H9 (cell line): ENCODE data around the gene DHX35. TPM values are rescaled to one million over a fixed set of nuclear protein-coding genes. Genes with fewer than 3 reads are reported as not detected.

Experiments
- DNase-seq: peaks from one replicate; pipeline ENCODE4 v3.0.0-alpha.2; 2017
- H2AFZ ChIP-seq: one replicate; pipeline ENCODE4 v1.6.1; 2013; ENCODE audit warnings: mild to moderate bottlenecking, low read length, control low read depth, moderate library complexity
- H2AK5ac ChIP-seq: 2 replicates; pipeline ENCODE4 v1.6.1; 2013; ENCODE audit warnings: low read length, control low read depth, mixed read lengths; ENCODE audit not compliant: insufficient read length
- H2BK120ac ChIP-seq: one replicate; pipeline ENCODE4 v1.6.1; 2013; ENCODE audit warnings: low read depth, mild to moderate bottlenecking, low read length, control low read depth, inconsistent platforms; ENCODE audit not compliant: poor library complexity, severe bottlenecking
- H2BK12ac ChIP-seq: 2 replicates; pipeline ENCODE4 v1.6.1; 2013; ENCODE audit warnings: low read length, control low read depth, mixed read lengths, low read depth; ENCODE audit not compliant: insufficient read length
- H2BK15ac ChIP-seq: 2 replicates; pipeline ENCODE4 v1.6.1; 2013; ENCODE audit warnings: low read depth, low read length, control low read depth
- H2BK20ac ChIP-seq: one replicate; pipeline ENCODE4 v1.6.1; 2013; ENCODE audit warnings: low read depth, mild to moderate bottlenecking, low read length, control low read depth, inconsistent platforms; ENCODE audit not compliant: poor library complexity, severe bottlenecking
- H2BK5ac ChIP-seq: 2 replicates; pipeline ENCODE4 v1.6.1; 2013; ENCODE audit warnings: low read length, control low read depth, mixed read lengths; ENCODE audit not compliant: insufficient read length
- H3K14ac ChIP-seq: 2 replicates; pipeline ENCODE4 v1.6.1; 2013; ENCODE audit warnings: low read length, control low read depth; ENCODE audit not compliant: insufficient read depth
- H3K18ac ChIP-seq: 2 replicates; pipeline ENCODE4 v1.6.1; 2013; ENCODE audit warnings: low read depth, mild to moderate bottlenecking, mixed read lengths, low read length, control low read depth; ENCODE audit not compliant: insufficient read length
- H3K23ac ChIP-seq: 2 replicates; pipeline ENCODE4 v1.6.1; 2013; ENCODE audit warnings: low read length, control low read depth, mixed read lengths, low read depth; ENCODE audit not compliant: insufficient read length
- H3K23me2 ChIP-seq: 2 replicates; pipeline ENCODE4 v1.6.1; 2013; ENCODE audit warnings: low read depth, mild to moderate bottlenecking, mixed read lengths, low read length, control low read depth; ENCODE audit not compliant: insufficient read length, poor library complexity, severe bottlenecking
- H3K27ac ChIP-seq: 2 replicates; pipeline ENCODE4 v1.5.1; 2013; ENCODE audit warnings: low read length, control low read depth, mixed read lengths, low read depth; ENCODE audit not compliant: insufficient read length
- H3K27me3 ChIP-seq: 2 replicates; pipeline ENCODE4 v1.6.1; 2013; ENCODE audit warnings: low read length, control low read depth, inconsistent platforms; ENCODE audit not compliant: insufficient read depth
- H3K4ac ChIP-seq: 2 replicates; pipeline ENCODE4 v1.6.1; 2013; ENCODE audit warnings: low read depth, mild to moderate bottlenecking, control low read depth, inconsistent platforms, low read length, moderate library complexity
- H3K4me1 ChIP-seq: 2 replicates; pipeline ENCODE4 v1.6.1; 2013; ENCODE audit warnings: low read length, control low read depth, inconsistent platforms; ENCODE audit not compliant: insufficient read depth
- H3K4me2 ChIP-seq: 2 replicates; pipeline ENCODE4 v1.6.1; 2013; ENCODE audit warnings: low read length, control low read depth, mixed read lengths; ENCODE audit not compliant: insufficient read length, insufficient read depth
- H3K56ac ChIP-seq: 2 replicates; pipeline ENCODE4 v1.6.1; 2013; ENCODE audit warnings: low read depth, mild to moderate bottlenecking, mixed read lengths, low read length, control low read depth; ENCODE audit not compliant: insufficient read length
- H3K79me1 ChIP-seq: 2 replicates; pipeline ENCODE4 v1.6.1; 2013; ENCODE audit warnings: low read depth, mild to moderate bottlenecking, moderate library complexity, low read length, control low read depth, inconsistent platforms; ENCODE audit not compliant: insufficient read depth, poor library complexity, severe bottlenecking
- H3K79me2 ChIP-seq: 2 replicates; pipeline ENCODE4 v1.6.1; 2013; ENCODE audit warnings: low read length, control low read depth, inconsistent platforms; ENCODE audit not compliant: insufficient read depth
- H3K9ac ChIP-seq: 2 replicates; pipeline ENCODE4 v1.6.1; 2013; ENCODE audit warnings: low read length, control low read depth, mixed read lengths; ENCODE audit not compliant: insufficient read length; ENCODE audit errors: extremely low read depth
- H3K9me3 ChIP-seq: one replicate; pipeline ENCODE4 v1.6.1; 2013; ENCODE audit warnings: low read depth, low read length, inconsistent platforms; ENCODE audit not compliant: control insufficient read depth
- H3T11ph ChIP-seq: one replicate; pipeline ENCODE4 v1.6.1; 2013; ENCODE audit warnings: mild to moderate bottlenecking, low read length, control low read depth, inconsistent platforms
- H4K20me1 ChIP-seq: one replicate; pipeline ENCODE4 v1.6.1; 2013; ENCODE audit not compliant: control insufficient read depth, insufficient read length, insufficient read depth
- H4K5ac ChIP-seq: 2 replicates; pipeline ENCODE4 v1.6.1; 2013; ENCODE audit warnings: low read depth, mild to moderate bottlenecking, mixed read lengths, low read length, control low read depth; ENCODE audit not compliant: insufficient read length
- H4K8ac ChIP-seq: replicated peaks from 2 replicates; pipeline ENCODE4 v1.6.1; 2013; ENCODE audit warnings: low read length, control low read depth, mixed read lengths, low read depth; ENCODE audit not compliant: insufficient read length
- H4K91ac ChIP-seq: 2 replicates; pipeline ENCODE4 v1.6.1; 2013; ENCODE audit warnings: low read depth, mild to moderate bottlenecking, moderate library complexity, mixed read lengths, low read length, control low read depth; ENCODE audit not compliant: insufficient read length
- H3K27ac Mint-ChIP-seq, 3 experiments: 2 replicates in 2 of 3; 3 replicates in 1 of 3; pipeline ENCODE4 v1.8.0; 2020 to 2021; ENCODE audit warnings: mixed read lengths in 3 of 3, mild to moderate bottlenecking in 1 of 3, moderate library complexity in 1 of 3
- H3K27me3 Mint-ChIP-seq: 2 replicates; pipeline ENCODE4 v1.8.0; 2021; ENCODE audit warnings: low read depth, mild to moderate bottlenecking, moderate library complexity, mixed read lengths
- H3K36me3 Mint-ChIP-seq, 3 experiments: 2 replicates in 2 of 3; 3 replicates in 1 of 3; pipeline ENCODE4 v1.8.0; 2020 to 2021; ENCODE audit warnings: low read depth in 3 of 3, mixed read lengths in 3 of 3; ENCODE audit not compliant: insufficient read depth in 1 of 3
- H3K4me1 Mint-ChIP-seq, 2 experiments: 2 replicates each; pipeline ENCODE4 v1.8.0; 2020; ENCODE audit warnings: mixed read lengths in 2 of 2
- H3K4me3 Mint-ChIP-seq, 2 experiments: 2 replicates in 1 of 2; 3 replicates in 1 of 2; pipeline ENCODE4 v1.8.0; 2020 to 2021; ENCODE audit warnings: mild to moderate bottlenecking in 2 of 2, mixed read lengths in 2 of 2, moderate library complexity in 1 of 2
- H3K9me3 Mint-ChIP-seq, 2 experiments: 2 replicates in 1 of 2; 3 replicates in 1 of 2; pipeline ENCODE4 v1.8.0; 2020; ENCODE audit warnings: mild to moderate bottlenecking in 2 of 2, mixed read lengths in 2 of 2, moderate library complexity in 1 of 2
- CTCF ChIP-seq: fragments of 200-600 bp; sonication (generic); conservative IDR thresholded peaks from 3 replicates; pipeline ENCODE4 v1.8.0; 2021; ENCODE audit warnings: antibody characterized with exemption, mild to moderate bottlenecking
- WGBS: extraction: QIAGEN DNeasy Blood & Tissue Kit; methylation state at CpG from one replicate; pipeline ENCODE4 v1.1.7; 2013; ENCODE audit warnings: missing lambda C conversion rate, low lambda C conversion rate, mixed read lengths; ENCODE audit not compliant: insufficient read length; ENCODE audit errors: extremely low coverage; 5-methylcytosine and 5-hydroxymethylcytosine counted together
- total RNA-seq: library from RNA; stranded (reverse); gene quantifications from 2 replicates; pipeline ENCODE4 v1.2.1, GENCODE V29; 2021

Gene DHX35
- total RNA-seq, 1 experiment from 2014 or later, result 14.4 TPM

GRCh38 chr20:38951611-38952010, 10.5 kb upstream of the DHX35 start:
- no peak overlapping the region for H2AFZ ChIP-seq
- H3K56ac ChIP-seq, result no peak overlapping the region
- no peak overlapping the region for H2BK20ac ChIP-seq
- H3K23ac ChIP-seq, result no peak overlapping the region
- no peak overlapping the region for H2BK12ac ChIP-seq
- TF ChIP-seq CTCF, result no peak
- peaks cover 5% of the 10 kb centered on the region for H3K79me1 ChIP-seq
- no peak overlapping the region for H3K27ac Mint-ChIP-seq
- H3K18ac ChIP-seq, result no peak overlapping the region
- no peaks in the 10 kb centered on the region; a peak in 1 of 5 replicates for H3K9me3 Mint-ChIP-seq
- H3K4me1 ChIP-seq, result no peaks in the 10 kb centered on the region
- H3K36me3 Mint-ChIP-seq, result peaks cover 61 to 81% (median 79%) of the 10 kb centered on the region in 3 experiments
- H3K9me3 ChIP-seq, result no peaks in the 10 kb centered on the region
- H2BK120ac ChIP-seq, result no peak overlapping the region
- no peaks in the 10 kb centered on the region for H3K79me2 ChIP-seq
- no peaks in the 10 kb centered on the region for H4K20me1 ChIP-seq
- no peak overlapping the region for H2BK15ac ChIP-seq
- no peak overlapping the region for H4K5ac ChIP-seq
- H3K27ac ChIP-seq, result no peak overlapping the region
- no peaks in the 10 kb centered on the region for H3K27me3 Mint-ChIP-seq
- no peak overlapping the region for H3K4me3 Mint-ChIP-seq
- no peak overlapping the region for H4K8ac ChIP-seq
- no peaks in the 10 kb centered on the region for H3K23me2 ChIP-seq
- H3K9ac ChIP-seq, result no peak overlapping the region
- DNase-seq, result no peak
- H3K4me1 Mint-ChIP-seq, result peaks cover 4 to 9% of the 10 kb centered on the region in 2 experiments; a peak in 3 of 4 replicates
- no peak overlapping the region for H4K91ac ChIP-seq
- H3K4ac ChIP-seq, result no peak overlapping the region
- H3K14ac ChIP-seq, result no peak overlapping the region
- H2AK5ac ChIP-seq, result no peak overlapping the region
- WGBS, result no CpG with 5 or more reads among the region's 9 CpGs
- no peak overlapping the region for H3K4me2 ChIP-seq
- no peak overlapping the region for H3T11ph ChIP-seq
- no peaks in the 10 kb centered on the region for H3K27me3 ChIP-seq
- H2BK5ac ChIP-seq, result no peak overlapping the region
